ENCODE results near the gene LOC128125822.
A peak's percentile ranks its signal among the peaks of the same experiment; 100 is the strongest.

LOC128125822 gene

GRCh38 chr6:63567966-63568365 lies 4.3 kb upstream of the LOC128125822 start (continued):
- no peak for TF ChIP-seq ATF2 (IDR thresholded peaks at IDR 0.05; ENCODE audit: low read length)
- TF ChIP-seq TCF3 (IDR thresholded peaks at IDR 0.05; ENCODE audit: borderline replicate concordance, insufficient read depth, low read depth, low read length), result no peak

GRCh38 chr6:63571361-63572043 lies 778 bp upstream of the LOC128125822 start:
- H4K20me1 ChIP-seq (ENCODE audit: control insufficient read depth, insufficient read depth), result no peaks in the 10 kb centered on the region
- SMC1A ChIA-PET (ENCODE audit: uncharacterized antibody, unreplicated experiment), result interaction anchor here (0.6 to 1.8 kb wide), 8 partner anchors 18 to 218 kb away, joined by 3 to 9 read pairs (median 4); no protein-coding TSS in a partner anchor
- H3K27me3 ChIP-seq (replicated peaks in 1 of 2; ENCODE audit: control insufficient read depth in 2 of 2, insufficient read depth in 2 of 2, low read length in 1 of 2), result no peaks in the 10 kb centered on the region
- FAIRE-seq (no peak), DNase-seq (ENCODE audit: low read depth, low spot score) (no peak), ATAC-seq (peak; percentile 10)
- no peaks in the 10 kb centered on the region; the same call in 2 of the 3 replicates for H3K9me3 ChIP-seq (replicated peaks; ENCODE audit: control insufficient read depth, insufficient read depth, low read length)
- no TSS peak for BruUV-seq (replicated peaks)
- WGBS (ENCODE audit: insufficient coverage, insufficient replicate concordance, low lambda C conversion rate, missing lambda C conversion rate), result 33% methylated on average over 20 of the region's 20 CpGs
- POLR2A ChIA-PET, result interaction anchor here (0.7 kb wide), 1 partner anchor 67 kb away, joined by 3 read pairs; no protein-coding TSS in a partner anchor
- RAD21 ChIA-PET (ENCODE audit: unreplicated experiment), result interaction anchor here (0.9 to 2.8 kb wide), 6 partner anchors 18 to 219 kb away, joined by 3 to 14 read pairs (median 3); no protein-coding TSS in a partner anchor
- peak overlapping the region; percentile 54 for H3K4me3 ChIP-seq
- CTCF ChIA-PET, result interaction anchor here (0.7 to 1.7 kb wide), 3 partner anchors 46 to 219 kb away, joined by 3 to 12 read pairs (median 5); no protein-coding TSS in a partner anchor
- no peaks in the 10 kb centered on the region; the same call in 1 of the 2 replicates for H3K4me1 ChIP-seq (ENCODE audit: control insufficient read depth, insufficient read depth, low read length)
- peak overlapping the region; percentile 82 for H3K9ac ChIP-seq (ENCODE audit: control insufficient read depth, insufficient read depth, low read length)
- peak overlapping the region; percentile 98 for H3K27ac ChIP-seq (ENCODE audit: control insufficient read depth, insufficient read depth)
- H2AFZ ChIP-seq (ENCODE audit: control insufficient read depth, low read depth, low read length), result peak overlapping the region; percentile 89
- in situ Hi-C loops (cut with MboI), result loop anchor here (5.0 kb wide), 1 partner anchor 219 kb away; no protein-coding TSS in a partner anchor
- no peaks in the 10 kb centered on the region for H3K36me3 ChIP-seq (ENCODE audit: control insufficient read depth in 2 of 2, insufficient read depth in 2 of 2, low read length in 1 of 2)
- H3K4me2 ChIP-seq (ENCODE audit: control insufficient read depth, insufficient read depth), result peak overlapping the region; percentile 94
- TF ChIP-seq CREB1 (IDR thresholded peaks at IDR 0.05; ENCODE audit: low read depth), result peak; percentile 61
- no peak for TF ChIP-seq GABPA (IDR thresholded peaks at IDR 0.05; ENCODE audit: low read depth)
- TF ChIP-seq MLLT1 (IDR thresholded peaks at IDR 0.05), result peak; percentile 95
- peak; percentile 40; the same call in 1 of the 2 replicates for TF ChIP-seq CREM (IDR thresholded peaks at IDR 0.05; ENCODE audit: low read depth)
- TF ChIP-seq ZBED1 (IDR thresholded peaks at IDR 0.05; ENCODE audit: borderline replicate concordance), result no peak
- TF ChIP-seq CEBPB (IDR thresholded peaks at IDR 0.05; ENCODE audit: borderline replicate concordance in 1 of 2, low read depth in 2 of 2, low read length in 2 of 2), result peak in 1 of 2 experiments; percentile 13; a peak in 1 of 4 replicates
- no peak for TF ChIP-seq SMAD1 (IDR thresholded peaks at IDR 0.05; ENCODE audit: low read depth, partially characterized antibody)
- TF ChIP-seq MYC (IDR thresholded peaks at IDR 0.05; ENCODE audit: insufficient read depth, insufficient read length, insufficient replicate concordance, low read length, severe bottlenecking), result peak; percentile 12
- 0 out of 2 replicates have a peak, but pooled peaks have one; percentile 66 for TF ChIP-seq MTA3 (IDR thresholded peaks at IDR 0.05; ENCODE audit: borderline replicate concordance, low read length)
- no peak for TF ChIP-seq RELA (IDR thresholded peaks at IDR 0.05; ENCODE audit: borderline replicate concordance, partially characterized antibody)
- TF ChIP-seq RELB (IDR thresholded peaks at IDR 0.05; ENCODE audit: low read depth), result no peak
- peak; percentile 7; the same call in 1 of the 2 replicates for TF ChIP-seq TCF12 (IDR thresholded peaks at IDR 0.05; ENCODE audit: low read depth, low read length)
- TF ChIP-seq SREBF1 (IDR thresholded peaks at IDR 0.05; ENCODE audit: low read length), result no peak
- no peak for TF ChIP-seq ESRRA (IDR thresholded peaks at IDR 0.05; ENCODE audit: low read length)
- 0 out of 2 replicates have a peak, but pooled peaks have one; percentile 20 for TF ChIP-seq LARP7 (IDR thresholded peaks at IDR 0.05)
- intact Hi-C loops (cut with micrococcal nuclease; ENCODE audit: unreplicated experiment), result loop anchor here (5.0 kb wide), 1 partner anchor 264 kb away; no protein-coding TSS in a partner anchor
- H3K79me2 ChIP-seq (ENCODE audit: control insufficient read depth, insufficient read depth, low read length), result peaks cover 42% of the 10 kb centered on the region

Data from GM12878 (cell line).